MM.1S (cell line): Measurements from ENCODE around the gene UBXN1.

Experiments
- CTCF ChIP-seq: fragments of 300-600 bp; sonication (generic); IDR thresholded peaks from 2 replicates; pipeline ENCODE4 v1.5.1; 2016; ENCODE audit warnings: antibody characterized with exemption, low read length, mixed read lengths
- EZH2 ChIP-seq: fragments of 300-600 bp; sonication (generic); optimal IDR thresholded peaks from 2 replicates; pipeline ENCODE3; 2017; ENCODE audit warnings: low read depth, mild to moderate bottlenecking, antibody characterized with exemption, low read length, mixed read lengths
- EZH2phosphoT487 ChIP-seq: fragments of 300-600 bp; sonication (generic); IDR thresholded peaks from 2 replicates; pipeline ENCODE4 v1.6.1; 2018; ENCODE audit warnings: antibody characterized with exemption, low read length

DNA sequence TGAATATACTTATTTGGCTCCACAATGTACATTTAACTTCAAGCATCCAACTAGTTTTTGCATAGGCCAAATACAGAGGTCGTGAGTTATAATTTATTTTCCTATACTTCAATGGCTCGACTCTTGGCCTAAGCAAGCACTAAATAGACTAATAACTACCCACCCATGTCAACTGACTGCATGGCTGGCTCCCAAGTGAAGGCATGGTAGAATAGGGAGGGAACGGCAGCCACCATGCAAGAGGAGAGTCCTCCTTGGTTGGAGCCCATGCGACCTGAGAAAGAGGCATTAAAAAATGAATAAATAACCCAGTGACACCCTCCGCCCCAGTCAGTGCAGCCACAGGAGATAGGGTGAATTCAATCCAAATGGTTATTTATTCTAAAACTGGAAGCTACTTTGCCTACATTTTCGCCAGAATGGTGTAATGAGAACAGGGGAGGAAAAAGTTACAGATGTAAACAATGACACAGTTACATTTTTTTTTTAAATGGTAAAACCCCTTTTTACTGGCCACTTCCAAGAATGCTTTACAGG is 33.5 kb upstream of the UBXN1 start:
- TF ChIP-seq CTCF (no peak), EZH2 (no peak), EZH2phosphoT487 (no peak)
